ENCODE results near the gene LRCH4.

The LRCH4 gene

DNA sequence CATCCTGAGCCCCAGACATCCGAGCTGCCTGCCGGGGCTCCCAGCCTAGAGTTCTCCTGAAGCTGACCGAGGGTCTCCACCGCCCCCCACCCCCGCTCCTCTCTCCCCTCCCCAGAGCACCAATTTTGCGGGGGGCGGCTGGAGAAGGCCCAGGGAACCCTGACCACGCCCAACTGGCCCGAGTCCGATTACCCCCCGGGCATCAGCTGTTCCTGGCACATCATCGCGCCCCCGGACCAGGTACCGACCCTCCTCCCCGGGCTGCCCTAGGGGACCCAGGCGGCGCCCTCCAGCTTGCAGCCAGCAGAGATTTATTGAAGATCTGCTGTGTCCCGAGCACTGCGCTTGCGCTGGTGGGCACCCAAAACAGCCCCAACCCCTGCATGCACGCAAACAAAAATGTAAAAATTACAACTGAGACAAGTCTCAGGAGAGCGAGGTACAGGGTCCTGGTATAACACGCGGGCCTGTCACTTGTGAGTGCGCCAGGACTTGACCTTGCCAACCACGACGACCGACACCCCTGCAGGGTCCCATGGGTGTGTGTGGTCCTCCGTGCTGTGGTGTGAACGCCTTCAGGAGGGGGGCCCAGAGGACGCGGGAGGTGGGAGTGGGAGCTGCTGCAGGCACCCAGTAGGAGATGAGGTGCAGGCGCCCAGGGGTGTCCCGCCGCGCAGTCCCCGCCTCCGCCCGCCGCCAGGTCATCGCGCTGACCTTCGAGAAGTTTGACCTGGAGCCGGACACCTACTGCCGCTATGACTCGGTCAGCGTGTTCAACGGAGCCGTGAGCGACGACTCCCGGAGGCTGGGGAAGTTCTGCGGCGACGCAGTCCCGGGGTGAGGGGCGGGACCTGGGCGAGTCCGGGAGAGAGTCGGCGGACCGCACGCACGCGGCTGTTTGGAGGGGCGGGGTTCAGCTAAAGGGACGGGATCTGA is 19.3 kb upstream of the LRCH4 start:
- no peak for DNase-seq

DNA sequence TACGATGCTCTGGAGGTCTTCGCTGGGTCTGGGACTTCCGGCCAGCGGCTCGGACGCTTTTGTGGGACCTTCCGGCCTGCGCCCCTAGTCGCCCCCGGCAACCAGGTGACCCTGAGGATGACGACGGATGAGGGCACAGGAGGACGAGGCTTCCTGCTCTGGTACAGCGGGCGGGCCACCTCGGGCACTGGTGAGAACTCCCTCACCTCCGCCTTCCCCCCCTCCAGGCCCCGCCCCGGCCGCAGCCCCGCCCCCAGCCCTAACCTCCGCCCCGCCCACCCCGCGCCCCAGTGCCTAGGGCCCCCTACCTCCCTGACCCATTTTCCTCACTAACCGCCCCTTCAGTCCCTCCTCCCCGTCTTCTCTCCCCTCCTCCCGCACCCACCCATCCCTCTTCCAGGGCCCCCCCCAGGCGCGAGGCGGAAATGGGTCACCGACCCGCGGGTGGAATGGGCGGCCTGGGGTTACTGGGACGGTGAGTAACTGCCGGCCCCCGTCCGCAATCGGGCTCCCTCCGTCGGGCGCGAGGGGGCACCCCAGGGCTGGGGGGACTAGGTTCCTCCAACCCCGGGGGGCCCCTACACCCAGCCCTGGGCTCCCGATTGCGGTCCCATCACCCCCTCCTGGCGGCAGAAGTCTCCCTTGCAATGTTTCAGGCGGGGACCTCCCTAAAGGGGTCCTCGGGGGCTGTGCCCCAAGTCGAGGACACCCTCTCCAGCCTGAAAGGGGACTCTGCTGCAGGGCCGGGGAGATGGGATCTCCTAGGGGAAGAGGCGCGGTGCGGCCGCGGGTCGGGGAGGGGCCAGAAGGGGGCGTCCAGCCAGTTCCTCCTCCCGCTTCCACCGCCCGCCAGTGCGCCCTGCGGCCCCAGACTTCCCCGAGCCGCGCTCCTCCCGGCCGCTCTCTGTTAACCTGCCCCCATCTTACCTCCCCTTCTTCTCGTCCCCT is 18.4 kb upstream of the LRCH4 start:
- peak; percentile 62 for DNase-seq

DNA sequence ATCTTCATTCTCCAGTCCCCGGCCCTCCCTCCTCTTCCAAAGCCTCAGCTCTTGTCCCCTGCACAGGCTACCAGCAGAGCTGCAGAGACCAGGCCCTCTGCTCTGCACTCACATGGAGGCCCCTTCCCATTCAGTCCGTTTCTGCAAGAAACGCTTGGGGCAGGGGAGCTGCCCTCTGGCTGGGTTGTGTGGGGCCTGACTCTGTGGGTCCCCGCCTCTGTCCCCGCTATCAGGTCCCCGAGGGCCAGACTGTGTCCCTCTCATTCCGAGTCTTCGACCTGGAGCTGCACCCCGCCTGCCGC is 17.7 kb upstream of the LRCH4 start:
- DNase-seq, result no peak

DNA sequence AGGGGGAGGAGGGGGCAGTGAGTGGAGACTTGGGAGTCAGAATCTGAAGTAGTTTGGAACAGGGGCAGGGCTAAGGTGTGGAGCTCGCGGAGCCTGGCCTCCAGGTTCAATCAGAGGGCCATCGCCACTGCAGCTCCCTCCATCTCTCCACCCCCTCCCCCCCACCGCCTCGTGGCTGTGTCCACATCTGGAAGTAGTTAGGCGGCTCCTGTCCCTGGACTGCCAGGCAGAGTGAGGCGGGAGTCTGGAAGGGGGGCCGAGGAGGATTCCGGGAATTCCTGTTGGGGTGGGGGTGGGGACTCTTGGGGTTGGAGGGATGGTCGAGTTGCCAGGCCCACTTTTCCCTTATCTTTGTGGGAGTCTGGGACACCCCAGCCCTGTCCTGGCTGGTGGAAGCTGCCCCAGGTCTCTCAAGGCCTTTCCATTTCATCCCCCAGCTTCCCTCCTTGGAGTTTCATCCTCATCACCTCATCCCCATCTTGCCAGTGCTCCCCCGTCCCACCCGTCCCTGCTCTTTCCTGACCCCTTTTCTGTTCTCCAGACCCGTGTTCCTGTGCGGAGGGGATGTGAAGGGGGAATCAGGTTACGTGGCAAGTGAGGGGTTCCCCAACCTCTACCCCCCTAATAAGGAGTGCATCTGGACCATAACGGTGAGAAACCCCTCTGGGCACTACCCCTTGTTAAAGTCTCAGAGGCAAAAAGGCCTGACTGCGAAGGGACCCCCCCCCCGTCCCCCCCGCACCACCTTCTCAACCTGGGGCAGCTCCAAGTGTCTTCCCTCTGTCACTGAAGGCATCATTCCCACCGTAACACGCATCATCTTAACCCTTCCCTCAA is 17.2 kb upstream of the LRCH4 start:
- no peak for DNase-seq

DNA sequence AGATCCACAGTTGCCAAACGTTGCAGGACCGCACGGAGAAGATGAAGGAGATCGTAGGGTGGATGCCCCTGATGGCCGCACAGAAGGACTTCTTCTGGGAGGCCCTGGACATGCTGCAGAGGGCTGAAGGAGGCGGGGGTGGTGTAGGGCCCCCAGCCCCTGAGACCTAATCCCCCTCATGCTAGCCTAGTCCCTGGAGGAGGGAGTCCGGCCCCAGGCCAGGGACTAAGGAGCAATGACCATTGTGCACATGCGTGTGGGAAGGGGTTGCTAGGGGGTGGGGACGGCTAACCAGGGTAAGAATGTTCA is 14.8 kb upstream of the LRCH4 start:
- DNase-seq, result no peak

DNA sequence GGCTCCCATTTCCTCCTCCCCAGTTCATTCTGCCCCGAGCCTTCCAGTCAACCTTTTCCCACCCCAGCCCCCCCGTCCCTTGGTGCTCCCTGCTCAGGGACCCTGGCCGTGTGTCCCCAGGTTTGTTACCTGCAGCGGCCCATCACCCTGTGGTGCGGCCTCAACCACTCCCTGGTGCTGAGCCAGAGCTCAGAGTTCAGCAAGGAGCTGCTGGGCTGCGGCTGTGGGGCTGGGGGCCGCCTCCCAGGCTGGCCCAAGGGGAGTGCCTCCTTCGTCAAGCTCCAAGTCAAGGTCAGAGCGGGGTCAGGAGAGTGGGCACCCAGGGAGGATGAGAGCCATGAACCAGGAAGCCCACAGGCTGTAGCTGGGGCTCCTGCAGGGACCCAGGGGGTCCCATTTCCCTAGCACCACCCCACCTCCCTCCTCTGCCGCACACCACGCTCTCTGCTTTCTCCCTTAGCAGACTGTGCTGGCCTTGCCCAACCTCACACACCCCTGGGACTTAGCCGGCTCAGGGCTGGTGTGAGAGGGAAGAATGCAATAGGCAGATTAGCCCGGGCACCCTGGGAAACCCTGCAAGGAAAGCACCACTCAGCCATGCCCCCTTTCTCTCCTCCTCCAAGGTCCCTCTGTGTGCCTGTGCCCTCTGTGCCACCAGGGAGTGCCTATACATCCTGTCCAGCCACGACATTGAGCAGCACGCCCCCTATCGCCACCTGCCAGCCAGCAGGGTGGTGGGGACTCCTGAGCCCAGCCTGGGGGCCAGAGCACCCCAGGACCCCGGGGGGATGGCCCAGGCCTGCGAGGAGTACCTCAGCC is 14.2 kb upstream of the LRCH4 start:
- no peak for DNase-seq

DNA sequence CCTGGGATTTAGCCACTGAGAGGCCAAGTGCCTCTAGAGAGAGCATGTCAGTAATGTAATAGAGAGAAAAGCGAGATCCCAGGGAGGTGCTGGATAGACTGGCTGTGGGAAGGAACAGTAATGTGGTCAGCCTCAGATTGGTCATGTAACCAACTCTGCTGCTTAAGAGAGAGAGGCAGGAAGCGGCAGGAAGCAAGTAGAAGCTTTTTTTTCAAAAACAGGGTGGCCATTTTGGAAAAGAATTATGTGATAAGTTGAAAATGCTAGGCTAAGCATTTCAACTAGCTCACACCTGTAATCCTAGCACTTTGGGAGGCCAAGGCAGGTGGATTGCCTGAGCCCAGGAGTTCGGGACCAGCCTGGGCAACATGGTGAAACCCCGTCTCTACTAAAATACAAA is 12.5 kb upstream of the LRCH4 start:
- no peak for DNase-seq

DNA sequence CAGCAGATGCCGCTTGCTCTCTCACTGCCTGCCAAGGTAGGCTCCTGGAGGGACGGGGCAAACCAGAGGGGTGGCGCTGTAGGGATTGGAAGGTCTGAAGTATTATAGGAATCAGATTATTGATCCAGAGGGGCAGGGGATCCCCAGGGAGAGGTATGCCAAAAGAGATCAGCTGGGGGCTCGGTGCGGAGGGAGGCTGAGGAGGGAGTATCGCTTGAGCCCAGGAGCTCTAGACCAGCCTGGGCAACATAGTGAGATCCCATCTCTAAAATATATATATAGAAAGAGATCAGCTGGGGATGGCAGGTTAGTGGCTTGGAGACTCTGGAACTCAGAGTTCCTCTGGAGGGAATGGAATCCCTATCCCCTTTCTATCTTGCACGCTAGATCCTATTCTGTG is 9.3 kb upstream of the LRCH4 start:
- no peak for DNase-seq

DNA sequence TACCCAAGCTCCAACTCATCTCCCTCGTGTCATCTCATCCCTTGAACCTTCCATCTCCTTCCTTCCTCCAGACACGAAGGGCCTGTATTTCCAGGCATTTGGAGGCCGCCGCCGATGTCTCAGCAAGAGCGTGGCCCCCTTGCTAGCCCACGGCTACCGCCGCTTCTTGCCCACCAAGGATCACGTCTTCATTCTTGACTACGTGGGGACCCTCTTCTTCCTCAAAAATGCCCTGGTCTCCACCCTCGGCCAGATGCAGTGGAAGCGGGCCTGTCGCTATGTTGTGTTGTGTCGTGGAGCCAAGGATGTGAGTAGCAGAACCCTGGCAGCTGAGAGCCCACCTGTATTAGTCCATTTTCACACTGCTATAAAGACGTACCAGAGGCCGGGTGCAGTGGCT is 5.7 kb upstream of the LRCH4 start:
- no peak for DNase-seq

DNA sequence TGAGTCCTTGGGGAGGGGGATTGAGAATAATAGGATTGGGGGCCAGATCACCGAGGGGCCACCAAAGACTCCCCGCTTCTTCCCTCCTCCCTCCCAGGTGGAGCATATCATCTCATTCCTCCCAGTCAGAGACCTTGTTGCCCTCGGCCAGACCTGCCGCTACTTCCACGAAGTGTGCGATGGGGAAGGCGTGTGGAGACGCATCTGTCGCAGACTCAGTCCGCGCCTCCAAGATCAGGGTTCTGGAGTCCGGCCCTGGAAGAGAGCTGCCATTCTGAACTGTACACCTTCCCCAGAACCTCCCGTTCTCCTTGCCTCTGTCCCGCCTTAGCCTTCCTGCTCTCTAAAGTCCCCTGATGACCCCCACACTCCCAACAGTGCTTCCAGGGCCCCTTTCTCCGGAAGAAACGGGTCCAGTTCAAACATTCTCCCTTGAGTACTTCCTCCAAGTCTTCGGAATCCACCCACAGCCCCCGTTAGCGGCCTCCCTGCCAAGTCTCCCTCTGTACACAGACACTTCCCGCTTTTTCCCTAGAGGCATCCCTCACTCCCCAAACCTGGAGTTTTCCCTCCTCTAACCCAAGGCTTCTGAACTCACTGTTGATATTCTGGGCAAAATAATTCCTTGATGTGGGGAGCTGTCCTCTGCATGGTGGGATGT is 4.3 kb upstream of the LRCH4 start:
- DNase-seq, result no peak

DNA sequence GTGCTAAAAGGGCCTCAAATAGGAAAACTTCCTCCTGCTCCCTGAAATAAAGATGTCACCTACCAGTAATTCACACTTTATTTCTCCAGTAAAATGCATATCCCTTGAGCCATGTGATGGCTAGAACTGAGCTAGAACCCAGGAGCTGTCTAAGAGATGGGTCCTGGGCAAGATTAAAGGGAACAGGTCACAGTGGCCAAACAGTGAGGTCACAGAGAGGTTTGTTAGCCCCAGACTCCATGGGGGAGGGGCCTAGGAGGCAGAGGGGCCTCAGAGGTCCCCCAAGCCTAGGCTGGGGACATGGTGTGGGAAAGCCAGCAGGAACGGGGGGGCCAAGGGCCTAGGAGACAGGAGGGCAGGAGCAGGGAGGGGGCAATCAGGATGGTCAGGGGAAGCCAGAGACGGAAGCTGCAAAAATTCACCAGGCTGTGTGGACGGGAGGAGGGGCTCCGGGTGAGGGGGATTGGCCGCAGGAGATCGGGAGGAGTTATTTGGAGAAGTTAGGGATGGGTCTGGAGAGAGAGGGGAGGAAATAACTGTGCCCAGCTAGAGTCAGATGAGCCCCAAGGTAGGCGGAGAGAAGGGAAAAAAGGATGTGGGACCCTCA is 3.5 kb upstream of the LRCH4 start:
- no peak for DNase-seq

DNA sequence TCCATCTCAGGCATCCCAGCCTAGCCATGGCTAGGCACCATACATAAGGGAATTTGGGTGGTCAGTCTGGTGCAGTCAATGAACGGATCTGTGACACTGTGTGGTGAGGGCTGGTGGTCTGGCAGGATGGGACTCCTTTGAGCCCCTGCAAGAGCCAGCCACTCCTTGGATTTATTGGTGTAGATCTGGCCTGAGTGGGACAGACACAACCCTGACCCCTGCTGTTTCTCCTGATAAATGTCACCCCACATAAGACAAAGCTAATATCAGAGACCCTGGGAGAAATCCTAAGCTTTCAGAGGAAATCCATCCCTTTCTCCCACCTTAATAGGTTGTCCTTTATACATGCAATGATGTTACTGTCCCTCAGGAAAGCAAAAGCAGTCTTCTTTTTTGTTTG is 2.5 kb upstream of the LRCH4 start:
- DNase-seq, result no peak

DNA sequence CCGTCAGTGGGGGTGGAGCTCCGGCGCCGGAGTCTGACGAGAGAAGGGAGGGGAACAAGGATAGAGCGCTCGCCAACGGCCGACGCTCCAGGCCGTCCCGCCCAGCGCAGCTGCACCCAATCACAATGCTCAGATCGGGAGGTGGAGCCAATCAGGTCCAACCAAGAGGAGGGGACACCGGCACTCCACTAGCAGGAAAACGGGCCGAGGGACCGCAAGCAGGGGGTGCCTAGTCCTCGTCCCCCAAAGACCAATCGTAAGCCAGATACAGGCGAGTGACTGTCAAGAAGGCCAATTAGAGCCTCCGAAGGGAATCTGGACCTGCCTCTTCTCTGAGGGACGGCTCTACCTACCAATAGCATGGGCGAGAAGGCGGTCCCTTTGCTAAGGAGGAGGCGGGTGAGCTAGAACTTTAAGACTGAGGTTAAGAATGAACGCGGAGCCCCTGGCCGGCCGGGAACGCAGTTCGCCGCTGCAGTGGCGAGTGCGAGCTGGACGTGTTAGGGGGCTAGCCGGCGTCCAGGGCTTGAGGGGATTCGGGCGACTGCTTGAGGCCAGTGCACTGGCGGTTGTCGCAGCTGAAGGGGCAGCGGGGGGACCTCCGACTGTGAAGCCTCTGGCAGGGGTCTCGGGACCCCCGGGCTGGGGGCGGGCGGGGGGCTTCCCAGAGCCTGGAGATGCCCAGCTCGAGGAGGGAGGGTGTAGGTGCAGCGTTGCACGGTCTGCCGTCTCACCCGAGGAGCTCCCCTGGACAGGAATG is 517 bp upstream of the LRCH4 start, which contains the start of gene FBXO24:
Gene FBXO24, plus strand, starts transcription at position 63 of the 760 bp plus-strand sequence. Its CDS starts 298 bp downstream, at position 361.
- DNase-seq, result peak; percentile 100

DNA sequence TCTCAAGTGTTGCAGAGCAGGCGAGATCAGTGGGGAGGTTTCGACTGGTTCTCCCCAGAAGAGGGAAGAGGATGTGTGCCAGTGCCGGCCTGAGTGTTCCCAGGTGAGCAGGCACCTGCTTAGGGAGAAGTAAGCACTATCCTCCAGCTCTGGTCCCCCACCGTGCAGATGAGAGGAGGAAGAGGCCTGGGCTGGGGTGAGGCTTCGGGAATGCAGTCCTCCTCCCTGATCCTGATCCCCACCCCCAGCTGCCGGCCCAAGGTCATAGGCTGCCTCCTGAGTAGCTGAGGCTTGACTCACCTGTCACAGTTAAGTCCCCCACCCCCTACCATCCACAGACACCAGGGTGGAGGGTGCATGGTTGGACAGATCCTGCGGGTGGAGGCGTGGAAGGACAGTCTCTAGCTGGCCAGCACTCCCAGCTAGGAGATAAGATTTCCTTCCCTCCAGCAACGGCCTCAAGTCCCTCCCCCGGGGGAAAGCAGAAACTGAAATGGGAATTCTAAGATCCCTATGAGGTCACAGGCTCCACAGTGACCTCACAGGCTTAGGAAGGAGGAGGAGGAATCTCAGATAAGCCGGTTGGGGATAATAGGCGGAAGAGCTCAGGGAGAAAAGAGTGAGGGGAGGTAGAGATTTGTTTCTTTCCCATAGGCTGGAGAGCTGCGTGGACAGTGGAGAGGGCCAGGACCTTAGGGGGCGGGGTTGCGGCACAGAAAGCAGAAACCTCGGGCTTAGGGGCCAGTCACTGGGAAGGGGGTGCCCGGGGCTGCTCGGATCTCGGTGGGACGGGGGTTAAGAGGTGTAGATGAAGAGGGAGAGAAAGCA is 1.0 kb downstream of the LRCH4 start:
- no peak for DNase-seq

DNA sequence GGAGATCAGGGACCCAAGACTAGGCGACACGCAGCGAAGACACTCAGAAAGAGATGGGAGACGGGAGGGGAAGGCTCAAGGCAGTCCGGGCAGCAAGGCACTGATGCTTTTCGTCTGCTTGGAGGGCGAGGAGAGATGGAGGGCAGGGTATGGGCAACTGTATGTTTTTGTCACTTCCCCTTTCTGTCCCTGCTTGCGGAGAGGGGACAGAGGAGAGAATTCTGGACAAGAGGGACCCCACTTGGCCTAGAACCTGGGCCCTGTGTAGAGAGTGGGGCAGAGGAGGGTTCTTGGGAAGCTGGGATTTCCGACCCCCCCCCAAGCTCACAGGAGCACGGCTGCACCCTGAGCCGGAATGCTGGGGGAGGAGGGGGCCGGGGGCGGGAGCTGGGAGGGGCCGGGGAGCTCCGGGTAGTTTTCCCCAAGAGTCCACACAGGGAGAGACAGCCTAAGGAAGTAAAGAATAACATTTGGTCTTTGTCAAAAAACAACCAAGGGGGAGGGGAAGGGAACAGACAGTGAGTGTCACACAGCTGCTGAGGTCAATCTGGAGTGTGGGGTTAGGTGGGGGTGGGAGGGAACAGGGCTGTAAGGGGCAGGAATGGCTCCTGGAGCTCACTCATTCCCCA is 1.8 kb downstream of the LRCH4 start:
- DNase-seq, result no peak

DNA sequence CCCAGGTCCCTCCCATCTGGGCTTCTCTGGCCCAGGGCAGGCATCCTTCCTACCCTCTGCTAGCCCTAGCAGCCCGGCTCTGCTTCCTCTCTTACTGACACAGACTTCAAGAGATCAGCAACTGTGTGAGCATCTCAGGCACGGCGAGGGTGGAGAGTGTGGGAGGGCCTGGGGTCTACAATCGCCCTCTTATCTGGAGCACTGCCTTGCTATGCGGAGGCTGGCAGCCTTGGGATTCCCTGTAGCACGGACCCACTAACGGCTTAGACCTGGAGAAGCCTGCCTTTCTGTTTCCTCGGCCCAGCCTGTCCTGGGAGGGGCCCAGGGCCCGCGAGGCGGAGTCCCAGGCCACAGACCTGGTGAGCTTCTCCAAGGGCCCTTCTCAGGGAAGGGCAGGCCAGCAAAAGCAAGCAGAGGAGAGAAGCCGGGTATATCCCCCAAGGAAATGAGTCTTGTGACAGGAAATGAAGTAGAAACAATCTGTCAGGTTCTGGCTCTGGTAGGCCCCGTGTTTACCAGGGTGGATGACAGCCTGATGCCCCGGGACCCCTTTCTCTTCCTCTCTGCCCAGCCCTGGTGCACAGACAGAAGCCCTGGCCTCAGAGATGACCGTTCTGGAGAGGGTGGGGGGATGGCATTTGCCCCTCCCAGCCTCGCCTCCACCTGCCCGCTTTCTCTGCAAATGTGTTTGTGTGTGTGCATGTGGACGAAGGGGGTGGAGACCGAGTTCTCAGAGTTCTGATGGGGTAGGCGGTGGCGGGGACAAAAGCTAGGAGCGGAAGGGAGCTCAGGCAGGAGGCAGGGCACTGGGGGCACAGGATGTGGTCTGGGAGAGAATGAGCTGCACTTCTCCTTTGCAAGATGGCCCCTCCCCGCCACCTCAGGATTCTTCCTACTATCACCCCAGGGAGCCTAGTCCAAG is 2.5 kb downstream of the LRCH4 start:
- peak; percentile 32 for DNase-seq

DNA sequence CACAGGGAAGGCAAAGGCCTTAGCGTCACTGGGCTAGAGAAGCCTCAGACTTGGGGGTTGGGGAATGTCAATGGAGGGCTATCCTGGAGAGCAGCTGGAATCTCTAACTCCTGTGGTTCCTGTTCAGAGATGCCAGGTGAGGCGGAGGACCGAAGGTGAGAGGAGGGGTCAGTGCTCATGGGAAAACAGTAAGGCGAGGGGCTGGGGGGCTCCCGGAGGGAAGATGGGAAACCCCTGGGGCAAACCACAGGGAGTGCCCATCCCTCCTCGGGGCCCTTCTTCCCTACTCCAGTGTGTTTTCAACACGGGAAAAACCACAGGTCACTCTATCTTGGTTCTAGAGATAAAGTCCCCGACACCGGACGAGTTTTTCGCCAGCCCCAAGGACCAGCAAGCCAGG is 3.3 kb downstream of the LRCH4 start:
- no peak for DNase-seq
